HepG2 (cell line): Measurements from ENCODE around the gene JPH2. TPM values are rescaled to one million over a fixed set of nuclear protein-coding genes. Genes with fewer than 3 reads are reported as not detected.

Source experiments
- ATAC-seq: fragments of 200-7000 bp; cut with Tn5 transposase; 3 replicates; pipeline ENCODE4 v1.9.1; 2020; ENCODE audit warnings: mild to moderate bottlenecking, moderate library complexity
- BruUV-seq: library from RNA; stranded (reverse); fragments of 400-500 nt; replicated peaks from 2 replicates; lab custom pipeline; 2021; lab: Mats Ljungman, UMichigan
- CTCF ChIA-PET: fragments of 300-600 bp; formaldehyde crosslinking; extraction: SDS; loops from one replicate; lab custom pipeline; 2021; ENCODE audit warnings: low total read pairs, inconsistent platforms, low intra/inter-chr PET ratio; lab: Yijun Ruan, JAX
- POLR2A ChIA-PET: fragments of 350-600 bp; sonication (Branson Sonifier 250); formaldehyde crosslinking; loops from one replicate; lab custom pipeline; 2020; ENCODE audit warnings: antibody characterized with exemption, inconsistent platforms; lab: Yijun Ruan, JAX
- DNase-seq: peaks from one replicate; pipeline ENCODE4 v3.0.0-alpha.2; 2015; ENCODE audit warnings: low spot score
- FAIRE-seq: peaks from 3 replicates; lab custom pipeline; 2011; peaks lifted over from hg19 to GRCh38; lab: Jason Lieb, UNC
- H2AFZ ChIP-seq: one replicate; pipeline ENCODE4 v1.6.1; 2011; ENCODE audit warnings: low read length, inconsistent platforms
- H3K27ac ChIP-seq: fragments of 300-600 bp; 3 replicates; pipeline ENCODE4 v1.8.0; 2011; ENCODE audit warnings: mixed run types, mild to moderate bottlenecking, mixed read lengths, low read length, inconsistent platforms; ENCODE audit not compliant: insufficient read depth; ENCODE audit errors: extremely low read length
- H3K27me3 ChIP-seq, 2 experiments: fragments of 200-600 bp in 1 of 2; 2 replicates in 1 of 2; 3 replicates in 1 of 2; pipeline versions ENCODE4 v1.6.0 to v1.8.0; 2011; ENCODE audit warnings: low read length in 2 of 2, mild to moderate bottlenecking in 2 of 2, moderate library complexity in 2 of 2, inconsistent platforms in 1 of 2; ENCODE audit not compliant: insufficient read depth in 2 of 2, control insufficient read depth in 1 of 2
- H3K36me3 ChIP-seq, 2 experiments: fragments of 200-600 bp in 1 of 2; replicated peaks in 1 of 2; 2 replicates in 1 of 2; 3 replicates in 1 of 2; pipeline versions ENCODE4 v1.5.1 to v1.8.0; 2011; ENCODE audit warnings: low read length in 2 of 2, inconsistent platforms in 1 of 2; ENCODE audit not compliant: insufficient read depth in 2 of 2, control insufficient read depth in 1 of 2
- H3K4me1 ChIP-seq: 2 replicates; pipeline ENCODE4 v1.5.1; 2012; ENCODE audit warnings: low read length, inconsistent platforms; ENCODE audit not compliant: insufficient read depth
- H3K4me2 ChIP-seq: 2 replicates; pipeline ENCODE4 v1.6.0; 2011; ENCODE audit warnings: low read depth, low read length, inconsistent platforms
- H3K4me3 ChIP-seq, 3 experiments: fragments of 200-600 bp in 1 of 3; sonication (generic), shearing (Covaris generic) in 1 of 3; replicated peaks in 1 of 3; 2 replicates each; pipeline ENCODE4 v1.5.1; 2011 to 2016; ENCODE audit warnings: low read length in 3 of 3, inconsistent platforms in 2 of 3, low read depth in 2 of 3, mild to moderate bottlenecking in 2 of 3, control low read depth in 1 of 3, mixed read lengths in 1 of 3; ENCODE audit not compliant: insufficient read depth in 1 of 3
- H3K79me2 ChIP-seq: one replicate; pipeline ENCODE4 v1.6.1; 2011; ENCODE audit warnings: low read length, inconsistent platforms; ENCODE audit not compliant: insufficient read depth
- H3K9ac ChIP-seq: 2 replicates; pipeline ENCODE4 v1.6.0; 2011; ENCODE audit warnings: mild to moderate bottlenecking, low read depth, low read length, inconsistent platforms; ENCODE audit not compliant: insufficient read depth
- H3K9me3 ChIP-seq: 2 replicates; pipeline ENCODE4 v1.5.1; 2012; ENCODE audit warnings: mild to moderate bottlenecking, low read length
- H4K20me1 ChIP-seq: 2 replicates; pipeline ENCODE4 v1.6.0; 2011; ENCODE audit warnings: inconsistent platforms, mild to moderate bottlenecking, low read length, moderate library complexity; ENCODE audit not compliant: insufficient read depth
- FUBP1 ChIP-seq: sonication (generic); formaldehyde crosslinking; IDR thresholded peaks from 2 replicates; pipeline ENCODE4 v1.5.1; 2020; ENCODE audit warnings: missing genetic modification reagents, mild to moderate bottlenecking, borderline replicate concordance
- HOXA9 ChIP-seq: sonication (generic); formaldehyde crosslinking; IDR thresholded peaks from 2 replicates; pipeline ENCODE4 v1.8.1; 2022; ENCODE audit warnings: missing genetic modification reagents, mild to moderate bottlenecking, moderate library complexity, borderline replicate concordance
- NFKB2 ChIP-seq: sonication (generic); formaldehyde crosslinking; IDR thresholded peaks from 2 replicates; pipeline ENCODE4 v1.4.0; 2020; ENCODE audit warnings: missing genetic modification reagents, borderline replicate concordance
- PAWR ChIP-seq: sonication (generic); formaldehyde crosslinking; IDR thresholded peaks from 2 replicates; pipeline ENCODE4 v1.4.0; 2020; ENCODE audit warnings: missing genetic modification reagents, mild to moderate bottlenecking, borderline replicate concordance
- RFXAP ChIP-seq: sonication (generic); formaldehyde crosslinking; IDR thresholded peaks from 2 replicates; pipeline ENCODE4 v1.4.0; 2020; ENCODE audit warnings: missing genetic modification reagents, borderline replicate concordance
- SCMH1 ChIP-seq: sonication (generic); formaldehyde crosslinking; IDR thresholded peaks from 2 replicates; pipeline ENCODE4 v1.9.0; 2021; ENCODE audit warnings: missing genetic modification reagents, mild to moderate bottlenecking, borderline replicate concordance
- SOX13 ChIP-seq, 3 experiments: fragments of 450-650 bp in 1 of 3; sonication (generic) in 1 of 3; formaldehyde crosslinking in 1 of 3; IDR thresholded peaks in 2 of 3; conservative IDR thresholded peaks in 1 of 3; 2 replicates each; pipeline versions ENCODE4 v1.5.0 to v1.6.1; 2016 to 2020; ENCODE audit warnings: antibody characterized with exemption in 1 of 3, mild to moderate bottlenecking in 1 of 3, missing compliant biosample characterization in 1 of 3, missing genetic modification reagents in 1 of 3, moderate library complexity in 1 of 3
- SRY ChIP-seq: sonication (generic); formaldehyde crosslinking; IDR thresholded peaks from 2 replicates; pipeline ENCODE4 v1.8.0; 2022; ENCODE audit warnings: mild to moderate bottlenecking, missing genetic modification reagents
- ZNF550 ChIP-seq: sonication (generic); formaldehyde crosslinking; IDR thresholded peaks from 2 replicates; pipeline ENCODE4 v1.4.0; 2020; ENCODE audit warnings: mild to moderate bottlenecking, missing genetic modification reagents, borderline replicate concordance
- WGBS: methylation state at CpG from one replicate; pipeline ENCODE4 v1.1.6; 2017; ENCODE audit warnings: low lambda C conversion rate; 5-methylcytosine and 5-hydroxymethylcytosine counted together
- in situ Hi-C: cut with HindIII; loops from 2 replicates; pipeline ENCODE4 v1.10.0; 2017; ENCODE audit warnings: low pct_unique_long_range_greater_than_20kb; ENCODE audit not compliant: extremely low pct_ligation_motif_present
- intact Hi-C: fragments of 100-400 bp; cut with micrococcal nuclease; formaldehyde crosslinking; loops from one replicate; pipeline ENCODE4 v1.10.0; 2022; ENCODE audit not compliant: unreplicated experiment
- polyA plus RNA-seq, 8 experiments: library from polyadenylated mRNA; depleted of rRNA in 3 of 8; stranded (reverse) in 7 of 8; unstranded in 1 of 8; fragments of >200 nt; fragmentation: Illumina TruSeq in 4 of 8; extraction: Trizol in 4 of 8; gene quantifications; 2 replicates each; pipeline versions ENCODE4 v1.2.1 to v1.2.3, GENCODE V29; 2011 to 2016; ENCODE audit warnings: low read depth in 4 of 8, missing spikeins in 1 of 8, mixed read lengths in 1 of 8; ENCODE audit not compliant: insufficient read depth in 1 of 8
- total RNA-seq, 5 experiments: library from RNA; depleted of rRNA; stranded (reverse); fragments of >200 nt; fragmentation: Illumina TruSeq; extraction: Trizol; gene quantifications; 2 replicates each; pipeline ENCODE4 v1.2.3, GENCODE V29; 2016; ENCODE audit warnings: low read depth in 1 of 5
- TF ChIP-seq, protein P1 (sequence below): sonication (generic); formaldehyde crosslinking; IDR thresholded peaks from 2 replicates; pipeline ENCODE4 v1.9.0; 2021; ENCODE audit warnings: missing genetic modification reagents, borderline replicate concordance
- TF ChIP-seq, protein P2 (sequence below), 2 experiments: sonication (generic) in 1 of 2; formaldehyde crosslinking in 1 of 2; IDR thresholded peaks; 2 replicates each; pipeline versions ENCODE4 v1.5.1 to v1.6.1; 2011 to 2020; ENCODE audit warnings: borderline replicate concordance in 1 of 2, low read depth in 1 of 2, low read length in 1 of 2, mild to moderate bottlenecking in 1 of 2, missing genetic modification reagents in 1 of 2, moderate library complexity in 1 of 2

The JPH2 gene
- total and polyA plus RNA-seq, 2 of the 13 experiments (the other 11 are each of a cell fraction or from before 2014, with no cell fraction given) = 0.42 TPM; not detected in 1

- Histone ChIP-seq H3K36me3 (no peaks in the 10 kb centered on the region), H3K4me3 (no peak overlapping the region), H3K27ac (no peak overlapping the region), H3K4me2 (no peak overlapping the region), H3K4me1 (no peaks in the 10 kb centered on the region), H3K9me3 (no peaks in the 10 kb centered on the region), H4K20me1 (no peaks in the 10 kb centered on the region), H3K79me2 (no peaks in the 10 kb centered on the region), H3K9ac (no peak overlapping the region), H3K27me3 (peaks cover 3 to 26% of the 10 kb centered on the region in 2 experiments; a peak in 3 of 5 replicates), H2AFZ (no peak overlapping the region)
- ATAC-seq = peak; percentile 22
- intact Hi-C loops = no loop called here
- no TSS peak for BruUV-seq
- POLR2A ChIA-PET = no interaction called here
- no peak for FAIRE-seq
- in situ Hi-C loops = no loop called here
- WGBS = 1% methylated on average over 3 of the region's 3 CpGs
- TF ChIP-seq PAWR (CRISPR knock-in tag) (no peak), HOXA9 (no peak), SOX13 (IDR thresholded peaks at IDR 0.05) (no peak), SOX13 (CRISPR knock-in tag; conservative IDR thresholded peaks at IDR 0.05 in 1 of 2, IDR thresholded peaks at IDR 0.05 in 1 of 2) (no peak), ZNF550 (CRISPR knock-in tag) (no peak), RFXAP (CRISPR knock-in tag) (no peak), NFKB2 (CRISPR knock-in tag) (no peak), FUBP1 (CRISPR knock-in tag) (no peak), SRY (no peak), SCMH1 (no peak)
- TF ChIP-seq, protein P1, sequence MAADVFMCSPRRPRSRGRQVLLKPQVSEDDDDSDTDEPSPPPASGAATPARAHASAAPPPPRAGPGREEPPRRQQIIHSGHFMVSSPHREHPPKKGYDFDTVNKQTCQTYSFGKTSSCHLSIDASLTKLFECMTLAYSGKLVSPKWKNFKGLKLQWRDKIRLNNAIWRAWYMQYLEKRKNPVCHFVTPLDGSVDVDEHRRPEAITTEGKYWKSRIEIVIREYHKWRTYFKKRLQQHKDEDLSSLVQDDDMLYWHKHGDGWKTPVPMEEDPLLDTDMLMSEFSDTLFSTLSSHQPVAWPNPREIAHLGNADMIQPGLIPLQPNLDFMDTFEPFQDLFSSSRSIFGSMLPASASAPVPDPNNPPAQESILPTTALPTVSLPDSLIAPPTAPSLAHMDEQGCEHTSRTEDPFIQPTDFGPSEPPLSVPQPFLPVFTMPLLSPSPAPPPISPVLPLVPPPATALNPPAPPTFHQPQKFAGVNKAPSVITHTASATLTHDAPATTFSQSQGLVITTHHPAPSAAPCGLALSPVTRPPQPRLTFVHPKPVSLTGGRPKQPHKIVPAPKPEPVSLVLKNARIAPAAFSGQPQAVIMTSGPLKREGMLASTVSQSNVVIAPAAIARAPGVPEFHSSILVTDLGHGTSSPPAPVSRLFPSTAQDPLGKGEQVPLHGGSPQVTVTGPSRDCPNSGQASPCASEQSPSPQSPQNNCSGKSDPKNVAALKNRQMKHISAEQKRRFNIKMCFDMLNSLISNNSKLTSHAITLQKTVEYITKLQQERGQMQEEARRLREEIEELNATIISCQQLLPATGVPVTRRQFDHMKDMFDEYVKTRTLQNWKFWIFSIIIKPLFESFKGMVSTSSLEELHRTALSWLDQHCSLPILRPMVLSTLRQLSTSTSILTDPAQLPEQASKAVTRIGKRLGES (CRISPR knock-in tag) = no peak
- TF ChIP-seq, protein P2, sequence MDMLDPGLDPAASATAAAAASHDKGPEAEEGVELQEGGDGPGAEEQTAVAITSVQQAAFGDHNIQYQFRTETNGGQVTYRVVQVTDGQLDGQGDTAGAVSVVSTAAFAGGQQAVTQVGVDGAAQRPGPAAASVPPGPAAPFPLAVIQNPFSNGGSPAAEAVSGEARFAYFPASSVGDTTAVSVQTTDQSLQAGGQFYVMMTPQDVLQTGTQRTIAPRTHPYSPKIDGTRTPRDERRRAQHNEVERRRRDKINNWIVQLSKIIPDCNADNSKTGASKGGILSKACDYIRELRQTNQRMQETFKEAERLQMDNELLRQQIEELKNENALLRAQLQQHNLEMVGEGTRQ (IDR thresholded peaks at IDR 0.05; ENCODE audit: low read depth, low read length) = no peak
- TF ChIP-seq, protein P2 (CRISPR knock-in tag; IDR thresholded peaks at IDR 0.05; ENCODE audit: borderline replicate concordance) = no peak
- DNase-seq = no peak
- CTCF ChIA-PET = no interaction called here
Observed at GRCh38 chr20:44135012-44135412, 52.0 kb downstream of the JPH2 start.
